GM23338 (cell line): Measurements from ENCODE around the gene RFESD. TPM values are rescaled to one million over a fixed set of nuclear protein-coding genes. Genes with fewer than 3 reads are reported as not detected.

Experiments used
- CREB1 ChIP-seq: fragments of 250-450 bp; sonication (Bioruptor Pico); IDR thresholded peaks from 2 replicates; pipeline ENCODE4 v1.5.0; 2020; ENCODE audit warnings: low read depth, mild to moderate bottlenecking, moderate library complexity
- CTCF ChIP-seq, 2 experiments: fragments of 200-600 bp in 1 of 2; sonication (generic) in 1 of 2; conservative IDR thresholded peaks; 2 replicates each; pipeline versions ENCODE4 v1.5.1 to v1.6.1; 2016 to 2017; ENCODE audit warnings: antibody characterized with exemption in 2 of 2, low read depth in 2 of 2, mild to moderate bottlenecking in 2 of 2, moderate library complexity in 1 of 2
- EZH2phosphoT487 ChIP-seq: fragments of 200-600 bp; sonication (generic); IDR thresholded peaks from one replicate; pipeline ENCODE4 v1.8.1; 2018; ENCODE audit warnings: antibody characterized with exemption; ENCODE audit not compliant: unreplicated experiment
- JUNB ChIP-seq: IDR thresholded peaks from one replicate; pipeline ENCODE4 v1.6.1; 2016; ENCODE audit warnings: antibody characterized with exemption; ENCODE audit not compliant: unreplicated experiment
- REST ChIP-seq: IDR thresholded peaks from one replicate; pipeline ENCODE4 v1.6.1; 2018; ENCODE audit warnings: antibody characterized with exemption; ENCODE audit not compliant: unreplicated experiment
- ZNF114 ChIP-seq: fragments of 250-450 bp; sonication (Bioruptor Pico); IDR thresholded peaks from 2 replicates; pipeline ENCODE4 v1.5.0; 2020; ENCODE audit warnings: mild to moderate bottlenecking, moderate library complexity
- polyA plus RNA-seq: library from polyadenylated mRNA; unstranded; fragments of >200 nt; fragmentation: Nextera tagmentation; extraction: Ambion mirVana; gene quantifications from 2 replicates; pipeline ENCODE4 v1.2.1, GENCODE V29; 2016
- total RNA-seq: library from RNA; depleted of rRNA; stranded (reverse); fragments of >200 nt; shearing (Covaris generic); gene quantifications from 2 replicates; pipeline ENCODE4 v1.2.3, GENCODE V29; 2014
- TF ChIP-seq, protein P1 (sequence below): fragments of 250-450 bp; sonication (Bioruptor Pico); IDR thresholded peaks from 2 replicates; pipeline ENCODE4 v1.5.0; 2020; ENCODE audit warnings: mild to moderate bottlenecking, moderate library complexity

Gene RFESD
- total and polyA plus RNA-seq, 2 experiments from 2014 or later: 2.4 to 6.9 TPM

GRCh38 chr5:95600557-95600956 lies 46.0 kb upstream of the RFESD start (continued):
- TF ChIP-seq, protein P1, sequence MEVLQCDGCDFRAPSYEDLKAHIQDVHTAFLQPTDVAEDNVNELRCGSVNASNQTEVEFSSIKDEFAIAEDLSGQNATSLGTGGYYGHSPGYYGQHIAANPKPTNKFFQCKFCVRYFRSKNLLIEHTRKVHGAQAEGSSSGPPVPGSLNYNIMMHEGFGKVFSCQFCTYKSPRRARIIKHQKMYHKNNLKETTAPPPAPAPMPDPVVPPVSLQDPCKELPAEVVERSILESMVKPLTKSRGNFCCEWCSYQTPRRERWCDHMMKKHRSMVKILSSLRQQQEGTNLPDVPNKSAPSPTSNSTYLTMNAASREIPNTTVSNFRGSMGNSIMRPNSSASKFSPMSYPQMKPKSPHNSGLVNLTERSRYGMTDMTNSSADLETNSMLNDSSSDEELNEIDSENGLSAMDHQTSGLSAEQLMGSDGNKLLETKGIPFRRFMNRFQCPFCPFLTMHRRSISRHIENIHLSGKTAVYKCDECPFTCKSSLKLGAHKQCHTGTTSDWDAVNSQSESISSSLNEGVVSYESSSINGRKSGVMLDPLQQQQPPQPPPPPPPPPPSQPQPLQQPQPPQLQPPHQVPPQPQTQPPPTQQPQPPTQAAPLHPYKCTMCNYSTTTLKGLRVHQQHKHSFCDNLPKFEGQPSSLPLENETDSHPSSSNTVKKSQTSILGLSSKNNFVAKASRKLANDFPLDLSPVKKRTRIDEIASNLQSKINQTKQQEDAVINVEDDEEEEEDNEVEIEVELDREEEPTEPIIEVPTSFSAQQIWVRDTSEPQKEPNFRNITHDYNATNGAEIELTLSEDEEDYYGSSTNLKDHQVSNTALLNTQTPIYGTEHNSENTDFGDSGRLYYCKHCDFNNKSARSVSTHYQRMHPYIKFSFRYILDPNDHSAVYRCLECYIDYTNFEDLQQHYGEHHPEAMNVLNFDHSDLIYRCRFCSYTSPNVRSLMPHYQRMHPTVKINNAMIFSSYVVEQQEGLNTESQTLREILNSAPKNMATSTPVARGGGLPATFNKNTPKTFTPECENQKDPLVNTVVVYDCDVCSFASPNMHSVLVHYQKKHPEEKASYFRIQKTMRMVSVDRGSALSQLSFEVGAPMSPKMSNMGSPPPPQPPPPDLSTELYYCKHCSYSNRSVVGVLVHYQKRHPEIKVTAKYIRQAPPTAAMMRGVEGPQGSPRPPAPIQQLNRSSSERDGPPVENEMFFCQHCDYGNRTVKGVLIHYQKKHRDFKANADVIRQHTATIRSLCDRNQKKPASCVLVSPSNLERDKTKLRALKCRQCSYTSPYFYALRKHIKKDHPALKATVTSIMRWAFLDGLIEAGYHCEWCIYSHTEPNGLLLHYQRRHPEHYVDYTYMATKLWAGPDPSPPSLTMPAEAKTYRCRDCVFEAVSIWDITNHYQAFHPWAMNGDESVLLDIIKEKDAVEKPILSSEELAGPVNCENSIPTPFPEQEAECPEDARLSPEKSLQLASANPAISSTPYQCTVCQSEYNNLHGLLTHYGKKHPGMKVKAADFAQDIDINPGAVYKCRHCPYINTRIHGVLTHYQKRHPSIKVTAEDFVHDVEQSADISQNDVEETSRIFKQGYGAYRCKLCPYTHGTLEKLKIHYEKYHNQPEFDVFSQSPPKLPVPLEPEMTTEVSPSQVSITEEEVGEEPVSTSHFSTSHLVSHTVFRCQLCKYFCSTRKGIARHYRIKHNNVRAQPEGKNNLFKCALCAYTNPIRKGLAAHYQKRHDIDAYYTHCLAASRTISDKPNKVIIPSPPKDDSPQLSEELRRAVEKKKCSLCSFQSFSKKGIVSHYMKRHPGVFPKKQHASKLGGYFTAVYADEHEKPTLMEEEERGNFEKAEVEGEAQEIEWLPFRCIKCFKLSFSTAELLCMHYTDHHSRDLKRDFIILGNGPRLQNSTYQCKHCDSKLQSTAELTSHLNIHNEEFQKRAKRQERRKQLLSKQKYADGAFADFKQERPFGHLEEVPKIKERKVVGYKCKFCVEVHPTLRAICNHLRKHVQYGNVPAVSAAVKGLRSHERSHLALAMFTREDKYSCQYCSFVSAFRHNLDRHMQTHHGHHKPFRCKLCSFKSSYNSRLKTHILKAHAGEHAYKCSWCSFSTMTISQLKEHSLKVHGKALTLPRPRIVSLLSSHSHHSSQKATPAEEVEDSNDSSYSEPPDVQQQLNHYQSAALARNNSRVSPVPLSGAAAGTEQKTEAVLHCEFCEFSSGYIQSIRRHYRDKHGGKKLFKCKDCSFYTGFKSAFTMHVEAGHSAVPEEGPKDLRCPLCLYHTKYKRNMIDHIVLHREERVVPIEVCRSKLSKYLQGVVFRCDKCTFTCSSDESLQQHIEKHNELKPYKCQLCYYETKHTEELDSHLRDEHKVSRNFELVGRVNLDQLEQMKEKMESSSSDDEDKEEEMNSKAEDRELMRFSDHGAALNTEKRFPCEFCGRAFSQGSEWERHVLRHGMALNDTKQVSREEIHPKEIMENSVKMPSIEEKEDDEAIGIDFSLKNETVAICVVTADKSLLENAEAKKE (CRISPR knock-in tag): no peak
- TF ChIP-seq REST (no peak), EZH2phosphoT487 (no peak), CTCF (conservative IDR thresholded peaks at IDR 0.05; ENCODE audit: low read depth in 2 of 2) (no peak), ZNF114 (CRISPR knock-in tag) (no peak), CREB1 (CRISPR knock-in tag) (no peak), JUNB (no peak)
